H9 (cell line): ENCODE results near the gene SPHK2. TPM values are rescaled to one million over a fixed set of nuclear protein-coding genes. Genes with fewer than 3 reads are reported as not detected.

Experiments
- DNase-seq: peaks from one replicate; pipeline ENCODE4 v3.0.0-alpha.2; 2017
- H2AFZ ChIP-seq: one replicate; pipeline ENCODE4 v1.6.1; 2013; ENCODE audit warnings: mild to moderate bottlenecking, low read length, control low read depth, moderate library complexity
- H2AK5ac ChIP-seq: 2 replicates; pipeline ENCODE4 v1.6.1; 2013; ENCODE audit warnings: low read length, control low read depth, mixed read lengths; ENCODE audit not compliant: insufficient read length
- H2BK120ac ChIP-seq: one replicate; pipeline ENCODE4 v1.6.1; 2013; ENCODE audit warnings: low read depth, mild to moderate bottlenecking, low read length, control low read depth, inconsistent platforms; ENCODE audit not compliant: poor library complexity, severe bottlenecking
- H2BK12ac ChIP-seq: 2 replicates; pipeline ENCODE4 v1.6.1; 2013; ENCODE audit warnings: low read length, control low read depth, mixed read lengths, low read depth; ENCODE audit not compliant: insufficient read length
- H2BK15ac ChIP-seq: 2 replicates; pipeline ENCODE4 v1.6.1; 2013; ENCODE audit warnings: low read depth, low read length, control low read depth
- H2BK20ac ChIP-seq: one replicate; pipeline ENCODE4 v1.6.1; 2013; ENCODE audit warnings: low read depth, mild to moderate bottlenecking, low read length, control low read depth, inconsistent platforms; ENCODE audit not compliant: poor library complexity, severe bottlenecking
- H2BK5ac ChIP-seq: 2 replicates; pipeline ENCODE4 v1.6.1; 2013; ENCODE audit warnings: low read length, control low read depth, mixed read lengths; ENCODE audit not compliant: insufficient read length
- H3K14ac ChIP-seq: 2 replicates; pipeline ENCODE4 v1.6.1; 2013; ENCODE audit warnings: low read length, control low read depth; ENCODE audit not compliant: insufficient read depth
- H3K18ac ChIP-seq: 2 replicates; pipeline ENCODE4 v1.6.1; 2013; ENCODE audit warnings: low read depth, mild to moderate bottlenecking, mixed read lengths, low read length, control low read depth; ENCODE audit not compliant: insufficient read length
- H3K23ac ChIP-seq: 2 replicates; pipeline ENCODE4 v1.6.1; 2013; ENCODE audit warnings: low read length, control low read depth, mixed read lengths, low read depth; ENCODE audit not compliant: insufficient read length
- H3K23me2 ChIP-seq: 2 replicates; pipeline ENCODE4 v1.6.1; 2013; ENCODE audit warnings: low read depth, mild to moderate bottlenecking, mixed read lengths, low read length, control low read depth; ENCODE audit not compliant: insufficient read length, poor library complexity, severe bottlenecking
- H3K27ac ChIP-seq: 2 replicates; pipeline ENCODE4 v1.5.1; 2013; ENCODE audit warnings: low read length, control low read depth, mixed read lengths, low read depth; ENCODE audit not compliant: insufficient read length
- H3K27me3 ChIP-seq: 2 replicates; pipeline ENCODE4 v1.6.1; 2013; ENCODE audit warnings: low read length, control low read depth, inconsistent platforms; ENCODE audit not compliant: insufficient read depth
- H3K4ac ChIP-seq: 2 replicates; pipeline ENCODE4 v1.6.1; 2013; ENCODE audit warnings: low read depth, mild to moderate bottlenecking, control low read depth, inconsistent platforms, low read length, moderate library complexity
- H3K4me1 ChIP-seq: 2 replicates; pipeline ENCODE4 v1.6.1; 2013; ENCODE audit warnings: low read length, control low read depth, inconsistent platforms; ENCODE audit not compliant: insufficient read depth
- H3K4me2 ChIP-seq: 2 replicates; pipeline ENCODE4 v1.6.1; 2013; ENCODE audit warnings: low read length, control low read depth, mixed read lengths; ENCODE audit not compliant: insufficient read length, insufficient read depth
- H3K56ac ChIP-seq: 2 replicates; pipeline ENCODE4 v1.6.1; 2013; ENCODE audit warnings: low read depth, mild to moderate bottlenecking, mixed read lengths, low read length, control low read depth; ENCODE audit not compliant: insufficient read length
- H3K79me1 ChIP-seq: 2 replicates; pipeline ENCODE4 v1.6.1; 2013; ENCODE audit warnings: low read depth, mild to moderate bottlenecking, moderate library complexity, low read length, control low read depth, inconsistent platforms; ENCODE audit not compliant: insufficient read depth, poor library complexity, severe bottlenecking
- H3K79me2 ChIP-seq: 2 replicates; pipeline ENCODE4 v1.6.1; 2013; ENCODE audit warnings: low read length, control low read depth, inconsistent platforms; ENCODE audit not compliant: insufficient read depth
- H3K9ac ChIP-seq: 2 replicates; pipeline ENCODE4 v1.6.1; 2013; ENCODE audit warnings: low read length, control low read depth, mixed read lengths; ENCODE audit not compliant: insufficient read length; ENCODE audit errors: extremely low read depth
- H3K9me3 ChIP-seq: one replicate; pipeline ENCODE4 v1.6.1; 2013; ENCODE audit warnings: low read depth, low read length, inconsistent platforms; ENCODE audit not compliant: control insufficient read depth
- H3T11ph ChIP-seq: one replicate; pipeline ENCODE4 v1.6.1; 2013; ENCODE audit warnings: mild to moderate bottlenecking, low read length, control low read depth, inconsistent platforms
- H4K20me1 ChIP-seq: one replicate; pipeline ENCODE4 v1.6.1; 2013; ENCODE audit not compliant: control insufficient read depth, insufficient read length, insufficient read depth
- H4K5ac ChIP-seq: 2 replicates; pipeline ENCODE4 v1.6.1; 2013; ENCODE audit warnings: low read depth, mild to moderate bottlenecking, mixed read lengths, low read length, control low read depth; ENCODE audit not compliant: insufficient read length
- H4K8ac ChIP-seq: replicated peaks from 2 replicates; pipeline ENCODE4 v1.6.1; 2013; ENCODE audit warnings: low read length, control low read depth, mixed read lengths, low read depth; ENCODE audit not compliant: insufficient read length
- H4K91ac ChIP-seq: 2 replicates; pipeline ENCODE4 v1.6.1; 2013; ENCODE audit warnings: low read depth, mild to moderate bottlenecking, moderate library complexity, mixed read lengths, low read length, control low read depth; ENCODE audit not compliant: insufficient read length
- H3K27ac Mint-ChIP-seq, 3 experiments: 2 replicates in 2 of 3; 3 replicates in 1 of 3; pipeline ENCODE4 v1.8.0; 2020 to 2021; ENCODE audit warnings: mixed read lengths in 3 of 3, mild to moderate bottlenecking in 1 of 3, moderate library complexity in 1 of 3
- H3K27me3 Mint-ChIP-seq: 2 replicates; pipeline ENCODE4 v1.8.0; 2021; ENCODE audit warnings: low read depth, mild to moderate bottlenecking, moderate library complexity, mixed read lengths
- H3K36me3 Mint-ChIP-seq, 3 experiments: 2 replicates in 2 of 3; 3 replicates in 1 of 3; pipeline ENCODE4 v1.8.0; 2020 to 2021; ENCODE audit warnings: low read depth in 3 of 3, mixed read lengths in 3 of 3; ENCODE audit not compliant: insufficient read depth in 1 of 3
- H3K4me1 Mint-ChIP-seq, 2 experiments: 2 replicates each; pipeline ENCODE4 v1.8.0; 2020; ENCODE audit warnings: mixed read lengths in 2 of 2
- H3K4me3 Mint-ChIP-seq, 2 experiments: 2 replicates in 1 of 2; 3 replicates in 1 of 2; pipeline ENCODE4 v1.8.0; 2020 to 2021; ENCODE audit warnings: mild to moderate bottlenecking in 2 of 2, mixed read lengths in 2 of 2, moderate library complexity in 1 of 2
- H3K9me3 Mint-ChIP-seq, 2 experiments: 2 replicates in 1 of 2; 3 replicates in 1 of 2; pipeline ENCODE4 v1.8.0; 2020; ENCODE audit warnings: mild to moderate bottlenecking in 2 of 2, mixed read lengths in 2 of 2, moderate library complexity in 1 of 2
- CTCF ChIP-seq: fragments of 200-600 bp; sonication (generic); conservative IDR thresholded peaks from 3 replicates; pipeline ENCODE4 v1.8.0; 2021; ENCODE audit warnings: antibody characterized with exemption, mild to moderate bottlenecking
- WGBS: extraction: QIAGEN DNeasy Blood & Tissue Kit; methylation state at CpG from one replicate; pipeline ENCODE4 v1.1.7; 2013; ENCODE audit warnings: missing lambda C conversion rate, low lambda C conversion rate, mixed read lengths; ENCODE audit not compliant: insufficient read length; ENCODE audit errors: extremely low coverage; 5-methylcytosine and 5-hydroxymethylcytosine counted together
- total RNA-seq: library from RNA; stranded (reverse); gene quantifications from 2 replicates; pipeline ENCODE4 v1.2.1, GENCODE V29; 2021

SPHK2 gene
- total RNA-seq, 1 experiment from 2014 or later, result 57.2 TPM

GRCh38 chr19:48578891-48579290, 40.4 kb upstream of the SPHK2 start:
- H3K27ac Mint-ChIP-seq, result no peak overlapping the region

More at GRCh38 chr19:48578891-48579290, 40.4 kb upstream of the SPHK2 start:
- no peak overlapping the region for H3K9ac ChIP-seq
- H3K23me2 ChIP-seq, result no peaks in the 10 kb centered on the region
- H4K5ac ChIP-seq, result no peak overlapping the region
- no peaks in the 10 kb centered on the region for H4K20me1 ChIP-seq
- H3K4me1 Mint-ChIP-seq, result peaks cover 4 to 6% of the 10 kb centered on the region in 2 experiments
- no peak overlapping the region for H2BK120ac ChIP-seq
- no peak overlapping the region for H3K18ac ChIP-seq
- no peaks in the 10 kb centered on the region for H3K36me3 Mint-ChIP-seq
- H3K27me3 Mint-ChIP-seq, result no peaks in the 10 kb centered on the region; the same call in 1 of the 2 replicates
- no peak overlapping the region for H2BK20ac ChIP-seq
- H3K27me3 ChIP-seq, result no peaks in the 10 kb centered on the region
- H3K56ac ChIP-seq, result no peak overlapping the region
- no peak overlapping the region for H3K23ac ChIP-seq
- no peaks in the 10 kb centered on the region for H3K9me3 ChIP-seq
- no peak overlapping the region for H3T11ph ChIP-seq
- no peak overlapping the region for H3K4me2 ChIP-seq
- DNase-seq, result no peak
- H3K14ac ChIP-seq, result no peak overlapping the region
- no peaks in the 10 kb centered on the region for H3K79me2 ChIP-seq
- no peak overlapping the region for H4K91ac ChIP-seq
- H3K4ac ChIP-seq, result no peak overlapping the region
- no peak overlapping the region for H2BK12ac ChIP-seq
- WGBS, result no CpG with 5 or more reads among the region's 3 CpGs
- H2BK15ac ChIP-seq, result no peak overlapping the region
- H3K27ac ChIP-seq, result no peak overlapping the region
- H3K4me3 Mint-ChIP-seq, result no peak overlapping the region
- H3K9me3 Mint-ChIP-seq, result no peaks in the 10 kb centered on the region
- H2AK5ac ChIP-seq, result no peak overlapping the region
- H2AFZ ChIP-seq, result no peak overlapping the region
- H4K8ac ChIP-seq, result no peak overlapping the region
- TF ChIP-seq CTCF, result no peak
- no peak overlapping the region for H2BK5ac ChIP-seq
- H3K79me1 ChIP-seq, result no peaks in the 10 kb centered on the region
- no peaks in the 10 kb centered on the region for H3K4me1 ChIP-seq
